Ascending aorta (tissue), 2 donors: ENCODE results near the gene GPC3. TPM values are rescaled to one million over a fixed set of nuclear protein-coding genes. Genes with fewer than 3 reads are reported as not detected.

Experiments used
- DNase-seq, 2 donors: peaks; one replicate each; pipeline ENCODE4 v3.0.0-alpha.2; 2019; ENCODE audit warnings: low spot score in 2 of 2
- H3K27ac ChIP-seq, 2 donors: fragments of 200-600 bp; sonication (generic); one replicate each; pipeline ENCODE4 v1.5.1; 2016 to 2017; ENCODE audit warnings: mild to moderate bottlenecking in 1 of 2
- H3K27me3 ChIP-seq: fragments of 200-600 bp; sonication (generic); one replicate; pipeline ENCODE4 v1.5.1; 2017
- H3K36me3 ChIP-seq, 2 donors: fragments of 200-600 bp; sonication (generic); one replicate each; pipeline ENCODE4 v1.5.1; 2016
- H3K4me1 ChIP-seq, 2 donors: fragments of 200-600 bp; sonication (generic); one replicate each; pipeline ENCODE4 v1.5.1; 2016 to 2017; ENCODE audit warnings: mild to moderate bottlenecking in 1 of 2
- H3K4me3 ChIP-seq, 2 donors: fragments of 200-600 bp; sonication (generic); one replicate each; pipeline ENCODE4 v1.5.1; 2016 to 2017; ENCODE audit warnings: mild to moderate bottlenecking in 1 of 2
- H3K9me3 ChIP-seq, 2 donors: fragments of 200-600 bp; sonication (generic); one replicate each; pipeline ENCODE4 v1.5.1; 2016
- CTCF ChIP-seq, 3 experiments: fragments of 200-600 bp in 2 of 3; fragments of 450-650 bp in 1 of 3; sonication (generic) in 2 of 3; IDR thresholded peaks; one replicate each; pipeline ENCODE4 v1.5.1; 2016 to 2019; ENCODE audit warnings: antibody characterized with exemption in 3 of 3, mild to moderate bottlenecking in 1 of 3, moderate library complexity in 1 of 3
- intact Hi-C: fragments of 100-400 bp; cut with DNase I; formaldehyde crosslinking; loops from one replicate; pipeline ENCODE4 v1.15.1; 2023
- total RNA-seq: library from RNA; depleted of rRNA; stranded (reverse); fragments of >200 nt; gene quantifications from one replicate; pipeline ENCODE4 v1.1.0, GENCODE V29; 2016

GPC3 gene
- total RNA-seq, 1 donor from 2014 or later = 0.75 TPM

GRCh38 chrX:133961046-133961445 lies 24.3 kb downstream of the GPC3 start:
- H3K27ac ChIP-seq = no peak overlapping the region
- intact Hi-C loops = no loop called here
- no peaks in the 10 kb centered on the region for H3K27me3 ChIP-seq
- no peak overlapping the region for H3K4me3 ChIP-seq
- no peaks in the 10 kb centered on the region for H3K9me3 ChIP-seq
- no peak for DNase-seq
- H3K36me3 ChIP-seq = no peaks in the 10 kb centered on the region
- TF ChIP-seq CTCF (IDR thresholded peaks at IDR 0.05) = no peak
- no peaks in the 10 kb centered on the region for H3K4me1 ChIP-seq

GRCh38 chrX:133959972-133960371 lies 25.4 kb downstream of the GPC3 start:
- no peak for DNase-seq
- Histone ChIP-seq H3K27ac (no peak overlapping the region), H3K4me1 (no peaks in the 10 kb centered on the region), H3K9me3 (no peaks in the 10 kb centered on the region), H3K27me3 (no peaks in the 10 kb centered on the region), H3K36me3 (no peaks in the 10 kb centered on the region), H3K4me3 (no peak overlapping the region)
- intact Hi-C loops = no loop called here
- no peak for TF ChIP-seq CTCF (IDR thresholded peaks at IDR 0.05)

GRCh38 chrX:133958997-133959688 lies 26.3 kb downstream of the GPC3 start:
- Histone ChIP-seq H3K4me3 (no peak overlapping the region), H3K27me3 (no peaks in the 10 kb centered on the region), H3K4me1 (no peaks in the 10 kb centered on the region), H3K36me3 (no peaks in the 10 kb centered on the region), H3K27ac (no peak overlapping the region), H3K9me3 (no peaks in the 10 kb centered on the region)
- no peak for TF ChIP-seq CTCF (IDR thresholded peaks at IDR 0.05)
- intact Hi-C loops = no loop called here
- no peak for DNase-seq

GRCh38 chrX:133956570-133957340 lies 28.6 kb downstream of the GPC3 start:
- H3K27me3 ChIP-seq = no peaks in the 10 kb centered on the region
- DNase-seq = no peak
- TF ChIP-seq CTCF (IDR thresholded peaks at IDR 0.05) = no peak

GRCh38 chrX:133953785-133954355 lies 31.5 kb downstream of the GPC3 start:
- Histone ChIP-seq H3K4me3 (no peak overlapping the region), H3K4me1 (no peaks in the 10 kb centered on the region), H3K27me3 (no peaks in the 10 kb centered on the region), H3K9me3 (no peaks in the 10 kb centered on the region), H3K27ac (no peak overlapping the region), H3K36me3 (no peaks in the 10 kb centered on the region)
- no peak for TF ChIP-seq CTCF (IDR thresholded peaks at IDR 0.05)
- DNase-seq = no peak
- intact Hi-C loops = no loop called here

More at GRCh38 chrX:133956570-133957340, 28.6 kb downstream of the GPC3 start:
- no peaks in the 10 kb centered on the region for H3K9me3 ChIP-seq
- intact Hi-C loops = no loop called here
- H3K4me1 ChIP-seq = no peaks in the 10 kb centered on the region
- no peak overlapping the region for H3K27ac ChIP-seq
- no peaks in the 10 kb centered on the region for H3K36me3 ChIP-seq
- H3K4me3 ChIP-seq = no peak overlapping the region
